Keratinocyte (primary cell): Measurements from ENCODE around the gene MAGI2. TPM values are rescaled to one million over a fixed set of nuclear protein-coding genes. Genes with fewer than 3 reads are reported as not detected.

Experiments
- DNase-seq: peaks from one replicate; pipeline ENCODE4 v3.0.0-alpha.2; 2011; ENCODE audit warnings: low read depth, missing footprints, low spot score
- FAIRE-seq: peaks from 2 replicates; lab custom pipeline; 2011; peaks lifted over from hg19 to GRCh38; lab: Jason Lieb, UNC
- H2AFZ ChIP-seq: 2 replicates; pipeline ENCODE4 v1.6.0; 2012; ENCODE audit warnings: low read length, control low read depth, inconsistent platforms; ENCODE audit not compliant: control insufficient read depth
- H3K27ac ChIP-seq: 2 replicates; pipeline ENCODE4 v1.5.1; 2011; ENCODE audit warnings: low read length; ENCODE audit not compliant: control insufficient read depth, insufficient read depth
- H3K27me3 ChIP-seq: 3 replicates; pipeline ENCODE4 v1.6.0; 2011; ENCODE audit warnings: low read length; ENCODE audit not compliant: control insufficient read depth, insufficient read depth; ENCODE audit errors: extremely low read depth
- H3K36me3 ChIP-seq, 2 experiments: 2 replicates in 1 of 2; 3 replicates in 1 of 2; pipeline ENCODE4 v1.5.1; 2011; ENCODE audit warnings: low read length in 2 of 2, mild to moderate bottlenecking in 1 of 2; ENCODE audit not compliant: control insufficient read depth in 2 of 2, insufficient read depth in 2 of 2; ENCODE audit errors: extremely low read depth in 1 of 2
- H3K4me1 ChIP-seq: 3 replicates; pipeline ENCODE4 v1.5.1; 2011; ENCODE audit warnings: low read length; ENCODE audit not compliant: control insufficient read depth, insufficient read depth; ENCODE audit errors: extremely low read depth
- H3K4me2 ChIP-seq: 3 replicates; pipeline ENCODE4 v1.6.0; 2011; ENCODE audit warnings: low read depth, low read length; ENCODE audit not compliant: control insufficient read depth, insufficient read depth; ENCODE audit errors: extremely low read depth
- H3K4me3 ChIP-seq, 3 experiments: fragments of 200-600 bp in 1 of 3; sonication (generic) in 1 of 3; 2 replicates in 2 of 3; 3 replicates in 1 of 3; pipeline ENCODE4 v1.5.1; 2011 to 2016; ENCODE audit warnings: low read length in 3 of 3, mild to moderate bottlenecking in 3 of 3, control low read depth in 2 of 3, inconsistent platforms in 1 of 3, low read depth in 1 of 3, mixed read lengths in 1 of 3, mixed run types in 1 of 3, moderate library complexity in 1 of 3; ENCODE audit not compliant: control insufficient read depth in 2 of 3, insufficient read depth in 2 of 3; ENCODE audit errors: extremely low read depth in 1 of 3
- H3K79me2 ChIP-seq: 2 replicates; pipeline ENCODE4 v1.6.0; 2012; ENCODE audit warnings: low read length; ENCODE audit not compliant: control insufficient read depth, insufficient read depth
- H3K9ac ChIP-seq: 3 replicates; pipeline ENCODE4 v1.6.0; 2011; ENCODE audit warnings: low read length; ENCODE audit not compliant: control insufficient read depth, insufficient read depth; ENCODE audit errors: extremely low read depth
- H3K9me1 ChIP-seq: 3 replicates; pipeline ENCODE4 v1.6.0; 2011; ENCODE audit warnings: low read length; ENCODE audit not compliant: control insufficient read depth, insufficient read depth; ENCODE audit errors: extremely low read depth
- H3K9me3 ChIP-seq: 2 replicates; pipeline ENCODE4 v1.5.1; 2012; ENCODE audit warnings: low read depth, low read length; ENCODE audit not compliant: control insufficient read depth
- H4K20me1 ChIP-seq: 3 replicates; pipeline ENCODE4 v1.6.0; 2011; ENCODE audit warnings: low read length; ENCODE audit not compliant: control insufficient read depth, insufficient read depth; ENCODE audit errors: extremely low read depth
- EZH2 ChIP-seq: IDR thresholded peaks from one replicate; pipeline ENCODE4 v1.6.1; 2012; ENCODE audit warnings: inconsistent platforms, mild to moderate bottlenecking, low read length, moderate library complexity
- dilution Hi-C: fragments of 300-500 bp; cut with MboI; formaldehyde crosslinking; loops from one replicate; pipeline ENCODE4 v1.7.0; 2020; ENCODE audit warnings: low sequenced_read_pairs; ENCODE audit not compliant: extremely low pct_ligation_motif_present
- polyA plus RNA-seq, 5 experiments: library from polyadenylated mRNA; depleted of rRNA in 3 of 5; stranded (reverse) in 3 of 5; stranded (forward) in 1 of 5; unstranded in 1 of 5; fragments of >200 nt; gene quantifications; 1 replicate in 1 of 5; 2 replicates in 3 of 5; 3 replicates in 1 of 5; pipeline versions ENCODE4 v1.2.1 to v1.2.3, GENCODE V29; 2011 to 2012; ENCODE audit warnings: missing spikeins in 2 of 5, low read depth in 1 of 5, low replicate concordance in 1 of 5
- TF ChIP-seq, protein P1 (sequence below), 3 experiments: IDR thresholded peaks in 1 of 3; conservative IDR thresholded peaks in 1 of 3; optimal IDR thresholded peaks in 1 of 3; 2 replicates in 2 of 3; 3 replicates in 1 of 3; pipeline versions ENCODE3 to v1.5.1; 2011; ENCODE audit warnings: low read length in 3 of 3, mild to moderate bottlenecking in 3 of 3, moderate library complexity in 2 of 3, control low read depth in 1 of 3, inconsistent platforms in 1 of 3; ENCODE audit not compliant: insufficient read depth in 2 of 3; ENCODE audit errors: extremely low read depth in 1 of 3

The MAGI2 gene
- polyA plus RNA-seq, 1 donor (not counting 4 experiments of a cell fraction or from before 2014, with no cell fraction given), result 0.07 TPM

DNA sequence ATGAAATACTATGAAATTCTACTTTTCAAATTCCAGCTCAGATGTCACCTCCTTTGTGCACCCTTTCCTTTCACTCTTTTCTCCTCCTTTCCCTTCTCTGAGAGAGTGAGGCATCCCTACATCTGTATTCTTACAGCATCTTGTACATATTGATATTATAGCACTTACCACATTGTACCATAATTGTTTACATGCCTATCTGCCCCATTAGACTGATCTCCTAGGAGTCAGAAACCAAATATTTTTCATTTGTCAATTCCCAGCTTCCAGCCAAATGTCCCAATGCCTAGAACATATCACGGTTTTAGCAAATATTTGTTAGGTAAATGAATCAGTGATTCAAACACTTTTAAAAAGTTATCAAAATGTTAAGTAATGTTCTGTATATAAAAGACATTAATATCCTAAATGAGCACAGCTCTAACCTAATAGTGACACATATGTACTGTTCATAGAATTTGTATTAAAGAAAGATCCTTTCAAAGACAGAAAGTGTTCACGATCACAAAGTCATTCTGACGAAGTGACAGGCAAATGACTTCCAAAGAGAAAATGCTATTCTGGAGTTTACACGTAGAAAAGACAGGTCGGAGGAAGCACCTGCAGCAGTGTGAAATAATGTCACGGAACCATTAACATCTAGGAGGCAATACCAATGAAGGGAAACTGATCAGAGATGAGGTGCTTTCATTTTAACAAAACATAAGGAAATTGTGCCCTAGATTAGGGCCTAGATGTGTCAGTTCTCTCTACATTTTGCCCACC is 774.2 kb downstream of the MAGI2 start:
- FAIRE-seq (no peak), DNase-seq (no peak)
- Histone ChIP-seq H3K79me2 (no peaks in the 10 kb centered on the region), H3K4me2 (no peak overlapping the region), H2AFZ (no peak overlapping the region), H3K27ac (no peak overlapping the region), H3K9me1 (no peaks in the 10 kb centered on the region), H4K20me1 (no peaks in the 10 kb centered on the region), H3K36me3 (no peaks in the 10 kb centered on the region), H3K4me1 (no peaks in the 10 kb centered on the region), H3K9me3 (no peaks in the 10 kb centered on the region), H3K9ac (no peak overlapping the region), H3K4me3 (no peak overlapping the region), H3K27me3 (no peaks in the 10 kb centered on the region)
- TF ChIP-seq, protein P1, sequence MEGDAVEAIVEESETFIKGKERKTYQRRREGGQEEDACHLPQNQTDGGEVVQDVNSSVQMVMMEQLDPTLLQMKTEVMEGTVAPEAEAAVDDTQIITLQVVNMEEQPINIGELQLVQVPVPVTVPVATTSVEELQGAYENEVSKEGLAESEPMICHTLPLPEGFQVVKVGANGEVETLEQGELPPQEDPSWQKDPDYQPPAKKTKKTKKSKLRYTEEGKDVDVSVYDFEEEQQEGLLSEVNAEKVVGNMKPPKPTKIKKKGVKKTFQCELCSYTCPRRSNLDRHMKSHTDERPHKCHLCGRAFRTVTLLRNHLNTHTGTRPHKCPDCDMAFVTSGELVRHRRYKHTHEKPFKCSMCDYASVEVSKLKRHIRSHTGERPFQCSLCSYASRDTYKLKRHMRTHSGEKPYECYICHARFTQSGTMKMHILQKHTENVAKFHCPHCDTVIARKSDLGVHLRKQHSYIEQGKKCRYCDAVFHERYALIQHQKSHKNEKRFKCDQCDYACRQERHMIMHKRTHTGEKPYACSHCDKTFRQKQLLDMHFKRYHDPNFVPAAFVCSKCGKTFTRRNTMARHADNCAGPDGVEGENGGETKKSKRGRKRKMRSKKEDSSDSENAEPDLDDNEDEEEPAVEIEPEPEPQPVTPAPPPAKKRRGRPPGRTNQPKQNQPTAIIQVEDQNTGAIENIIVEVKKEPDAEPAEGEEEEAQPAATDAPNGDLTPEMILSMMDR (optimal IDR thresholded peaks at IDR 0.05 in 1 of 3, IDR thresholded peaks at IDR 0.05 in 1 of 3, conservative IDR thresholded peaks at IDR 0.05 in 1 of 3; ENCODE audit: extremely low read depth in 1 of 3, insufficient read depth in 2 of 3, low read length in 3 of 3), result no peak
- TF ChIP-seq EZH2, result no peak
- dilution Hi-C loops, result no loop called here

DNA sequence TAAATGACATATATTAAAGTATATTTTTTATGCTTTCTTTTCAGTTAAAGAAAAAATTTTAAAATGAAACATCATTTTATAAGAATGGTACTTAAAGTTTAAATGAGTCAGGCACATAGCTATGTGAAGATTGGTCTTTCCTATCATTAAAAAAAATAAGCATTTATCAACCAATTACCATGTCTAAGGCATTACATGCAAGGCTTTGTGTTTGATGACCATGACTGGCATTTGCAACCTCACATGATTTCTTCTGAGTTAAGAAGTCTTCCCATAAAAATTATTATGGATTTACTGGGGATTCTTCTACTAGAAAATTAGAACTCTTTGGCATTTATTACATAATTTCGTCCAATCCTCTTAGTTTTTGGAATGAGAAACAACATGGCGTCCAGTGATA is 776.1 kb downstream of the MAGI2 start:
- H3K4me3 ChIP-seq, result no peak overlapping the region
- TF ChIP-seq, protein P1 (optimal IDR thresholded peaks at IDR 0.05 in 1 of 3, IDR thresholded peaks at IDR 0.05 in 1 of 3, conservative IDR thresholded peaks at IDR 0.05 in 1 of 3; ENCODE audit: extremely low read depth in 1 of 3, insufficient read depth in 2 of 3, low read length in 3 of 3), result no peak
- TF ChIP-seq EZH2, result no peak
- FAIRE-seq (no peak), DNase-seq (no peak)
- H4K20me1 ChIP-seq, result no peaks in the 10 kb centered on the region
- H3K9ac ChIP-seq, result no peak overlapping the region
- H3K4me1 ChIP-seq, result no peaks in the 10 kb centered on the region
- no peaks in the 10 kb centered on the region for H3K79me2 ChIP-seq
- H3K9me3 ChIP-seq, result no peaks in the 10 kb centered on the region
- H3K36me3 ChIP-seq, result no peaks in the 10 kb centered on the region
- H2AFZ ChIP-seq, result no peak overlapping the region
- no peak overlapping the region for H3K27ac ChIP-seq
- dilution Hi-C loops, result no loop called here
- H3K9me1 ChIP-seq, result no peaks in the 10 kb centered on the region
- H3K27me3 ChIP-seq, result no peaks in the 10 kb centered on the region
- H3K4me2 ChIP-seq, result no peak overlapping the region
